GM19372 (cell line): ENCODE results near the gene ZFPL1.
A peak's percentile ranks its signal among the peaks of the same experiment; 100 is the strongest.

Experiments
- ATAC-seq: cut with Tn5 transposase; IDR thresholded peaks from one replicate; pipeline ENCODE4 v1.9.1; 2021; ENCODE audit warnings: mild to moderate bottlenecking, low read depth, moderate library complexity; ENCODE audit not compliant: unreplicated experiment

The ZFPL1 gene

DNA sequence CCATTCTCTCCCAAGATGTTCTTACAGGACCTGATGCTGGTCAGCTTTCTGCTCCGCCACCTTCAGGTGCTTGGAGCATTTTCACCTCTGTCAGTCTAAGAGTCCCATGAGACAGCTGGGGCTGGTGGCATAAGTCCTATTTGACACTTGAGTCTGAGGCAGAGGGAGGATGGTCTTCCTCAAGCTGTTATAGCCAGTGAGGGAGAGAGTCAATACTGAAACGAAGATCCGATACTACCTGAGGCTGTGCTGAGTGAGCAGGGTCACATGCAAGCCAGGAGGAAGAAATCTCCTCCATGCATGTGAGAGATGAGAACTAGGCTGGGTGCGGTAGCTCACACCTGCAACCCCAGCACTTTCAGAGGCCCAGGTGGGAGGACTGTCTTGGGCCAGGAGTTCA lies 5.6 kb downstream of the ZFPL1 start:
- ATAC-seq = no peak

DNA sequence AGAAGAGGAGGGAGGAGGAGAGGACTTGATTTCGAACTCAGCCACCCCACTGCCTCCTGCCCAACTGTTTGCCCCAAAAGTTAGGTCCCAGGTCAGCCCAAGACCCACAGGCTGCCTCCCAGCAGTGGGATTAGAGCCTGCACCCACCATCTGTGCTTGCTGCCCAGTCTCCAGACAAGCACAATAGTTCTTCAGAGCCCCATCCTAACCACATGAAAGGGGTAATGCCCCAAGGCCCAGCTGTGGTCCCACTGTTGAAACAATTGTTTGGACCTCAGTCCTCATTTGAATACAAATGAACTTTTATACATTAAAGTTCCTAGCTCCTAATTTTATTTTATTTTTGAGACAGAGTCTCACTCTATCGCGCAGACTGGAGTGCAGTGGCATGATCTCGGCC lies 6.6 kb downstream of the ZFPL1 start:
- no peak for ATAC-seq

DNA sequence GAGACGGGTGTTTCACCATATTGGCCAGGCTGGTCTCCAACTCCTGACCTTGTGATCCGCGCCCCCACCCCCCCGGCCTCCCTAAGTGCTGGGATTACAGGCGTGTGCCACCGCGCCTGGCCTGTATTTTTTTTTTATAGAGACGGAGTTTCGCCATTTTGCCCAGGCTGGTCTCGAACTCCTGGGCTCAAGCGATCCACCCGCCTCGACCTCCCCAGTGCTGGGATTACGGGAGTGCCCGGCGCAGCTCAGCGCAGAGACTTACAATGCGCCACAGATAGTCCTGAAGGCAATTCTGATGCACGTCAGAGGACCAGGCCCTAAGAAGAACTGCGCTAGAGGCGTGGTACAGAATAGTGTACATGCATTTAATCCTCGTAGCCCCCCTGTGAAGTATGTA lies 11.4 kb downstream of the ZFPL1 start:
- no peak for ATAC-seq

DNA sequence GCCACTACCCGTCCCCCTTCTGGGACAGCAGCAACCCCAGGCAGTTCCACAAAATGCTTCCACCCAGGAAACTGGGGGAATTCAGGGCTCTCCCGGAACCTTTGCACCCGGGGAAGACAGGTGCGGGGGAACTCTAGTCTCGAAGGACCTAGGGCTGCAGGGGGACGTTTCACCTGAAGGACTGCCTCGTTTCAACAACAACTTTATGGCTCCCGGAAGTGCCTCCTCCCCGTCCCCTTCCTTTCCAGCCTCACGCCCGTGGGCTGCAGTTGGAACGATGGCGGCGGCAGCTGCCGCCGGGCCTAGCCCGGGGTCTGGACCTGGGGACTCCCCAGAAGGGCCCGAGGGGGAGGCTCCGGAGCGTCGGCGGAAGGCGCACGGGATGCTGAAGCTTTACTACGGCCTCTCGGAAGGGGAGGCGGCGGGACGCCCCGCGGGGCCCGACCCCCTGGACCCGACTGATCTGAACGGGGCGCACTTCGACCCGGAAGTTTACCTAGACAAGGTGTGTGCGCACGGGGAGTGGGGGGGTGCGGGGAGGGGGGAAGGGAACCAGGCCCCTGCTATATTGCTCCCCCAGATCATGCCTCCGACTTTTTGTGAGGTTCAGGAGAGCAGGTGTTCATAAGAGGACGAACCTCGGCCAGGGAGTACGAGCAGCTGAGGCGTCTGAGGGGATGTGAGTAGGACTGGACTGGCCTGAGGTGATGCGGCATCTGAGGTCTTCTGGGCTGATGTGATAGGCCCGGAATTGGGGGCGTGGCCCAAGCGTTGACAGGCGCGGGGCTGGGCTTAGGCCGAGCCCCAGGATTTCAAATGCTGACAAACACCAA lies 12.2 kb downstream of the ZFPL1 start, which contains the start of gene VPS51:
VPS51 (plus strand) TSS at position 241 of the 833 bp plus-strand sequence; CDS start at position 278, 37 bp downstream.
- ATAC-seq = peak; percentile 87

DNA sequence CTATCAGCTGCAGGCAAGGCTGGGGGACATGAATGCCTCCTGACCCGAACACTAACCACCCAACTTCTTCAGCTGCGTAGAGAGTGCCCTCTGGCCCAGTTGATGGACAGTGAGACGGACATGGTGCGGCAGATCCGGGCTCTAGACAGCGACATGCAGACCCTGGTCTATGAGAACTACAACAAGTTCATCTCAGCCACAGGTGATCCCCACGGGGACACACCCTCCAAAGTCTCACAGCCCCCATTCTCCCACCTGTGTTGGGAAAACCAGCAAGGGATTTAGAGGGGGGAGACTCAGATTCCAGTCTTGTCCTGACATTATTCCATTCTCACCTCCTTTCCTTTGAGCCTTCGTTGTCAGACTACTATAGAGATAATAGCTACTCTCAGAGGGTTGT lies 12.9 kb downstream of the ZFPL1 start:
- no peak for ATAC-seq

DNA sequence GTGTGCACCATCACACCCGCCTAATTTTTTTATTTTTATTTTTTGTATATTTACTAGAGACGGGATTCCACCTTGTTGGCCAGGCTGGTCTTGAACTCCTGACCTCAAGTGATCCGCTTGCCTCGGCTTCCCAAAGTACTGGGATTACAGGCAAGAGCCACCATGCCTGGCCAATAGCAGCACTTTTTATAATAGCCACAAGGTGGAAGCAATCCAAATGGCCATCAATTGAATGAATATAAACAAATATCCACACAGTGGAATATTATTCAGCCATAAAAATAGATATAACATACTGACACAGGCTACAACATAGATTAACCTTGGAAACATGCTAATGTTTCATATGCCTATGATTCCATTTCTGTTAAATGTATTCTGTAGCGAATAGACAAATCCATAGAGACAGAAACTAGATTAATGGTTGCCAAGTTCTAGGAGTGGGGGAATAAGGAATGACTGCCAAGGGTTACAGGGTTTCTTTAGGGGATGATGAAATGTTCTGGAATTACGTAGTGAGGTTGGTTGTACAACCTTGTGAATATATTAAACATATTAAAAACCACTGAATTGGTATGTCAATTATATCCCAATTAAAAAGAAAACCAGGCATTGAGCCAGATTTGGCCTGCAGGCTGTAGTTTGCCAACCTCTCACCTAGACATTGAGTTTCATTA lies 16.8 kb downstream of the ZFPL1 start:
- no peak for ATAC-seq

DNA sequence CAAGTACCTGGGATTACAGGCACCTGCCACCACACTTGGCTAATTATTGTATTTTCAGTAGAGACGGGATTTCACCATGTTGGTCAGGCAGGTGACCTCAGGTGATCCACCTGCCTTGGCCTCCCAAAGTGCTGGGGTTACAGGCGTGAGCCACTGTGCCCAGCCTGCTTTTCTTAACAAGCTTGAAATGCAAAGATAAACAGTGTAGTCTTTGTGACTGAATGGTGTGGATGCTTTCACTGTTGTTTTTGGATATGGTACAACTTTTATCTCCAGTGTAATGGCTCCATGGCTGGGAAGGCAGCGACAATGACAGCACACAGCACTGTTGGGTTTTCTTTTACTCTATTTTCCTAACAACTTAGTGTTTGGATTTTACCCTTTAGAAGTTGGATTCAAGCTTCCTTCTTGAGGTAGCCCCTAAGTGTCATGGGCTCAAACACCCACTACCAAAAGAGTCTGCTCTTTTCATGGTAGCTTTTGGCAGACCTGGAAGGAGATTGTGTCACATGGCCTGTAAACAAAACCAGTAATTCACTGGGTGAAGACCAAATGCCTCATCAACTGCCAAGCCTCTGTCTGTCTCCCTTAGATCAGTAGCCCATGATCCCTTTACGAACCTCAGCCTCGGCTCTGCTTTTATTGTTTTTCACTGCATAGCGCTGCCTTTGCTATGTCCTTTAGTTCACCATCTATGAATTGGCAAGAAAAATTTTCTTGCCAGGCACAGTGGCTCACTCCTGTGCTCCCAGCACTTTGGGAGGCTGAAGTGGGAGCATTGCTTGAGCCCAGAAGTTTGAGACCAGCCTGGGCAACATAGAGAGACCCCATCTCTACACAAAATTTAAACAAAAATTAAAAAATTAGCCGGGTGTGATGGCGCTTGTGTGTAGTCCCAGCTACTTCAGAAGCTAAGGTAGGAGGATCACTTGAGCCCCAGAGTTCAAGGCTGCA lies 18.4 kb downstream of the ZFPL1 start:
- no peak for ATAC-seq

DNA sequence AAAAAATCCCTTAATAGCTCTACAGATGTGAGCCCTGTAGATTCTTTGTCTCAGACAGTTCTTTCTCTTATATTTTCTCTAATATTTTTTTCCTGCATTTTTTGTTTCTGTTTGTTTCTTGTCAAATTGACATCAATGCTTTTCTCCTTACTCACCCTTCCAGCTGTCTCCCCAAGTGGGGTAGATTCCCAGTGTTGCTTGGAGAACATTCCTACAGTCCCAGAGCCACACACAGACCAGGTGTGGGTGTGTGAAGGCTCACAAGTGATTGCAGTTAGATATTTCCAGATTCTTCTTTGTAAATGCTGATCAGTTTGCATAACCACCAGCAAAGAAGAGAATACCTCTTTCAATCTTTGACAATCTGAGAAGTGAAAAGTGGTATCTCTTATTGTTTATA lies 19.5 kb downstream of the ZFPL1 start:
- ATAC-seq = no peak

DNA sequence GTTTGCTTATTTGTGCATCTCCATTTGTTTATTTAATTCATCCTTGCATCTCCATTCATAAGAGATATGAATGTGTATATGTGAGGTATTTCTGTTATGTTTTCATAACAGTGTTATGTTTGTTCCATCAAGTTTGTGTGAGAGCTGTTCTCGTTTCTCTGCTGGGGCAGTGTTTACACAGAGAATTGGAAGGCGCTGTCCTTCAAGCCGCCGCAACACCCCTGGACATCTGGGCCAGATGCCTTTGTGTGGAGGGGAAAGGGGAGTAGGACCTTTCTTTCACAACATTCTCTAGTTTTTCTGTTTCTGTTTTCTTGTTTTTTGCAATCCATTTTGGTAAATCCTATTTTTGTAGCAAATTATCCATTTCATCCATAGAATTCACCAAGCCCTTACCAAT lies 20.6 kb downstream of the ZFPL1 start:
- ATAC-seq = no peak

DNA sequence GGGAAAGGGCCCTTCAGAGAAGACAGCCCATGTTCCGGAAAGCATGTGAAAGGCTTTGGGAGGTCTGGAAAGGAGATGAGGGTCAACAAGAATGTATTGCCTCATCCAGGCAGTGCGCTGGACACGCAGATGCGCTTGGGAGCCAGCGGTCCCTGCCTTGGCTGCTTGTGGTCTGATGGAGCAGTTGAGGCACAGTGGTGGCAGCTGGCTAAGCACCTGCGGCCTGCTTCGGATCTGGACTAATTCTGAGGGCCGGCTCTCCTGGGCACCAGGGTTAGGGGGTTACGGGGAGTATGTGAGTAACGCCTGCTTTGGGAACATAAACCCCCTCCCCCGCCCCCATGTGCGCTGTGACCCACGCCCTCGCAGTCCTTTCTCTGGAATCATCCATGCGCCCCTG lies 23.1 kb downstream of the ZFPL1 start:
- ATAC-seq = no peak

DNA sequence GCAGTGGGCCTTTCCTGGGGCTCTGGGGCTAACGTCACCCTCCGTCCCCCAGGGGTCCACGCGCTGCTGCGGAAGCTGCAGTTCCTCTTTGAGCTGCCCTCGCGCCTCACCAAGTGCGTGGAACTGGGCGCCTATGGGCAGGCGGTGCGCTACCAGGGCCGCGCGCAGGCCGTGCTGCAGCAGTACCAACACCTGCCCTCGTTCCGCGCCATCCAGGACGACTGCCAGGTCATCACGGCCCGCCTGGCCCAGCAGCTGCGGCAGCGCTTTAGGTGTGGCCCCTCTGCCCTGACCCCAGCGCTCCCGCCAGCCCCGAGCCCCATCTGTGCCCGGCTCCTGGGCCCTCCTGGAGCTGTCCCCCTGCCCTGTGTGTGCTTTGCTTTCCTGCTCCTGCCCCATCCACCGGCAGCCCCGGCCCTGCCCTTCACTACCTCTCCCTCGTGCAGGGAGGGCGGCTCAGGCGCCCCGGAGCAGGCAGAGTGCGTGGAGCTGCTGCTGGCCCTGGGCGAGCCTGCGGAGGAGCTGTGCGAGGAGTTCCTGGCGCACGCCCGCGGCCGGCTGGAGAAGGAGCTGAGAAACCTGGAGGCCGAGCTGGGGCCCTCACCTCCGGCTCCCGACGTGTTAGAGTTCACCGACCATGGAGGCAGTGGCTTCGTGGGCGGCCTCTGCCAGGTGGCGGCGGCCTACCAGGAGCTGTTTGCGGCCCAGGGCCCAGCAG lies 23.9 kb downstream of the ZFPL1 start:
- ATAC-seq = no peak

DNA sequence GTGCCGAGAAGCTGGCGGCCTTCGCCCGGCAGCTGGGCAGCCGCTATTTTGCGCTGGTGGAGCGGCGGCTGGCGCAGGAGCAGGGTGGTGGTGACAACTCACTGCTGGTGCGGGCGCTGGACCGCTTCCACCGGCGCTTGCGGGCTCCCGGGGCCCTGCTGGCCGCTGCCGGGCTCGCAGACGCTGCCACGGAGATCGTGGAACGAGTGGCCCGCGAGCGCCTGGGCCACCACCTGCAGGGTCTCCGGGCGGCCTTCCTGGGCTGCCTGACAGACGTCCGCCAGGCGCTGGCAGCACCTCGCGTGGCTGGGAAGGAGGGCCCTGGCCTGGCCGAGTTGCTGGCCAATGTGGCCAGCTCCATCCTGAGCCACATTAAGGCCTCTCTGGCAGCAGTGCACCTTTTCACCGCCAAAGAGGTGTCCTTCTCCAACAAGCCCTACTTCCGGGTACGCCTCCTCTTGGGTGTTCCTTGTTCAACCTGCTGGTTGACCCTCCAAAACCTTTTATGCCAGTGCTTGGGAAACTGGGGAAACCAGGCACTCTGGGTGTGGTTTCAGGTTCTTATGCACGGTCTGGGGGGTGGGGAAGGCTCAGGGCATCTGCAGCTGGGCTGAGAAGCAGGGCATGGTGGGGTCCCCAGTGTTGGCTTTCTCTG lies 24.6 kb downstream of the ZFPL1 start:
- no peak for ATAC-seq

DNA sequence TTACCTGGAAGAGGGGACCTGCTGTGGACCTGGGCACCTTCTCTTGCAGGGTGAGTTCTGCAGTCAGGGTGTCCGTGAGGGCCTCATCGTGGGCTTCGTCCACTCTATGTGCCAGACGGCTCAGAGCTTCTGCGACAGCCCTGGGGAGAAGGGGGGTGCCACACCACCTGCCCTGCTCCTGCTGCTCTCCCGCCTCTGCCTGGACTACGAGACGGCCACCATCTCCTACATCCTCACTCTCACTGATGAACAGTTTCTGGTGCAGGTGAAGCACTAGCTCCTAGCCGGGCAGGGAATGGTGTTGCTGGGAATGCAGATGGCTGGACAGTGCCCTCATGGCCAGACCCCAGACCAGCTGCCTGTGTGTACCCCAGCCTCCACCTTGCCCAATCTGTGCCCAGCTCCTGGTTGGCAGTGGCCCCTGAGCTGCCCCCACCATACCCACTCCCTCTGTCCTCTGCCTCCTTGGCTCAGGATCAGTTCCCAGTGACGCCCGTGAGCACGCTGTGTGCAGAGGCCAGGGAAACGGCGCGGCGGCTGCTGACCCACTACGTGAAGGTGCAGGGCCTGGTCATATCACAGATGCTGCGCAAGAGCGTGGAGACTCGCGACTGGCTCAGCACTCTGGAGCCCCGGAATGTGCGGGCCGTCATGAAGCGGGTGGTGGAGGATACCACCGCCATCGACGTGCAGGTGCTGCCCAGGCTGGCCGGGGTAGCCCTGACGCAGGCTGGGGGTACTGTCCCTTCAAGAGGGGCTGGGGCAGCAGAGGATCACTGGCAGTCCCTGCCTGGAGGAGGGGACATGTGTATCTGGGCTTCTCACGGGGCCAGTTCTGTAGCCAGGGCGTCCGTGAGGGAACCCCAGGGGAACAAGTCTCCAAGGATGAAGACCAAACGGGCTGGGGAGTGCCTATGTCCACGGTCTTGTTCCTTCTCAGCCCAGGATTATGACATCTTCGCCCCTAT lies 25.5 kb downstream of the ZFPL1 start:
- no peak for ATAC-seq

DNA sequence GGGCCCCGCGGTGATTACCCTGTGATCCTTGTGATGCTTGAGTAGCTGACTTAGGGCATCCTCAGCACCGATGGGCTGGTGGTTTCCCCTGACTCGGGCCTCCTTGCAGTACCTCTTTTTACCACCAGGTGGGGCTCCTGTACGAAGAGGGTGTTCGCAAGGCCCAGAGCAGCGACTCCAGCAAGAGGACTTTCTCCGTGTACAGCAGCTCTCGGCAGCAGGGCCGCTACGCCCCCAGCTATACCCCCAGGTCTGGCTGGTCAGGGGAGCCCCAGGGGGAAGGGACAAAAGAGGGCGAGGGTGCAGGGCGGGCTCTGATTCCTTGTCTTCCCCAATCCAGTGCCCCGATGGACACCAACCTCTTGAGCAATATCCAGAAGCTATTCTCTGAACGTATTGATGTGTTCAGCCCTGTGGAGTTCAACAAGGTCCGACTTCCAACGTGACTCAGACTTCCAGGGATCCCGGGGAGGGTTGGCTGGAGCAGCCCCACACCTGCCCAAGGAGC lies 26.4 kb downstream of the ZFPL1 start:
- ATAC-seq = no peak

DNA sequence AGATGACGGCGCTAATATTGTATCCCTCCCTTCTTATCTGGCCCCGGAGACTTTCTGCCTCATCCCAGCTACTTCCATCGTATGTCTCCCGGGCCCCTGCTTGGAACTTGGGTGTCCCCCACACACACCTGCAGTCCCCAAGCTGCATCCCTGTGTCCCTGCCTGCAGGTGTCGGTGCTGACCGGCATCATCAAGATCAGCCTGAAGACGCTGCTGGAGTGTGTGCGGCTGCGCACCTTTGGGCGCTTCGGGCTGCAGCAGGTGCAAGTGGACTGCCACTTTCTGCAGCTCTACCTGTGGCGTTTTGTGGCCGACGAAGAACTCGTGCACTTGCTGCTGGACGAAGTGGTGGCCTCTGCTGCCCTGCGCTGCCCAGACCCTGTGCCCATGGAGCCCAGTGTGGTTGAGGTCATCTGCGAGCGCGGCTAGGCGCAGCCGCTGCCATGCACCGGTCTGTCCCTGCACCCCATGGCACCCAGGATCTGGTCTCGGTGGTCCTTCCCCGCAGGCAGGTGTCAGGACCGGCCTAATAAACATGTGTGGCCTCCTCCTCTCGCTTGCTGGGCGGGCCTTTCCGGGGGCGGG lies 27.2 kb downstream of the ZFPL1 start:
- ATAC-seq = no peak

DNA sequence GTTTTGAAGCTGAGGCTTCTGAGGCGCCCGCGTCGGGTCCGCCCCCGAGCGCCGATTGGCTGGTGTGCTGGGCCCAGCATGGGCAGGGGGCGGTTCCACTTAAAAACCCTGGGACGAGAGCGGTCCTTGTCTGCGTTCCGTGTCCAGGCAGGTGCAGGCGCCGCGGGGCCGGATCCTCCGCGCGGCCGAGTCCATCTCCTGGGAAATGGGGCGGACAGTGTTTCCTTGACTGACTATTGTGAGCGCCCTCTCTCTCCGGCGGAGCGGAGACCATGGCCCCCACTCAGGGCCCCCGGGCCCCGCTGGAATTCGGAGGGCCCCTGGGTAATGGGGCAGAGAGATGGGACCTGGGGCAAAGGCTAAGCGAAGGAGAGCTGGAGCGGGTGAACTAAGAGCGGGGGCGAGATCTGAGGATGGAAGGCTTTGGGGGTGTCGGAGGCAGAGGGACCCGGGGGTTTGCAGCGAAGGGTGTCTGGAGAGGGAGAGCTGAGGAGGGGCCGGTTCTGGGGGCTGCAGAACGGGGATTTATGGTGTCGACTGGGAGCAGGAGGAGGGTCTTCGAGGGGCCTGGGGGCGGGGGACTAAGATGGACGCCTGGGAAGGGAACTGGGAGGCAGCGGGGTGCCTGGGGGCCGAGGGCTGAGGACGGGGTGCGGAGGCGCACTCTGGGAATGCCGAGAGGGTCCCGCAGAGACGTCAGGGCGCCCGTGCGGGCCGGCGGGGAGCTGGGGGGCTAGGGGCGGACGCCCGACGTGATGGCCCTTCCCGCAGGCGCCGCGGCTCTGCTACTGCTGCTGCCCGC lies 27.9 kb downstream of the ZFPL1 start, which contains the start of gene TM7SF2:
TM7SF2 (plus strand) TSS at position 129 of the 802 bp plus-strand sequence; CDS start at position 273, 144 bp downstream.
- peak; percentile 62 for ATAC-seq
